Neutrophil (primary cell): ENCODE data around the gene LRFN2.

Experiments
- H3K27ac ChIP-seq: fragments of 200-600 bp; sonication (generic); 2 replicates; pipeline ENCODE4 v1.5.1; 2016; ENCODE audit warnings: mild to moderate bottlenecking, moderate library complexity
- H3K27me3 ChIP-seq: fragments of 200-600 bp; sonication (generic); 2 replicates; pipeline ENCODE4 v1.6.0; 2016; ENCODE audit warnings: mild to moderate bottlenecking
- H3K36me3 ChIP-seq: fragments of 200-600 bp; sonication (generic); 2 replicates; pipeline ENCODE4 v1.5.1; 2017
- H3K4me1 ChIP-seq, 2 experiments: fragments of 200-600 bp in 1 of 2; sonication (generic) in 1 of 2; 1 replicate in 1 of 2; 2 replicates in 1 of 2; pipeline versions ENCODE4 v1.5.1 to v1.6.1; 2013 to 2016; ENCODE audit warnings: low read depth in 1 of 2, low read length in 1 of 2, mild to moderate bottlenecking in 1 of 2, moderate library complexity in 1 of 2; ENCODE audit not compliant: control insufficient read depth in 1 of 2, insufficient read depth in 1 of 2
- H3K4me3 ChIP-seq, 2 experiments: fragments of 200-600 bp in 1 of 2; sonication (generic) in 1 of 2; 1 replicate in 1 of 2; 2 replicates in 1 of 2; pipeline ENCODE4 v1.5.1; 2013 to 2016; ENCODE audit warnings: low read depth in 1 of 2, low read length in 1 of 2, mild to moderate bottlenecking in 1 of 2, moderate library complexity in 1 of 2
- H3K9me3 ChIP-seq: fragments of 200-600 bp; sonication (generic); 2 replicates; pipeline ENCODE4 v1.5.1; 2016
- TF ChIP-seq, protein P1 (sequence below): fragments of 200-600 bp; sonication (generic); IDR thresholded peaks from 2 replicates; pipeline ENCODE4 v1.5.1; 2016; ENCODE audit warnings: antibody characterized with exemption

The LRFN2 gene

GRCh38 chr6:40569162-40569910, 17.8 kb downstream of the LRFN2 start:
- Histone ChIP-seq H3K27me3 (no peaks in the 10 kb centered on the region), H3K27ac (no peak overlapping the region), H3K4me3 (no peak overlapping the region), H3K36me3 (no peaks in the 10 kb centered on the region), H3K9me3 (no peaks in the 10 kb centered on the region), H3K4me1 (no peaks in the 10 kb centered on the region)
- TF ChIP-seq, protein P1, sequence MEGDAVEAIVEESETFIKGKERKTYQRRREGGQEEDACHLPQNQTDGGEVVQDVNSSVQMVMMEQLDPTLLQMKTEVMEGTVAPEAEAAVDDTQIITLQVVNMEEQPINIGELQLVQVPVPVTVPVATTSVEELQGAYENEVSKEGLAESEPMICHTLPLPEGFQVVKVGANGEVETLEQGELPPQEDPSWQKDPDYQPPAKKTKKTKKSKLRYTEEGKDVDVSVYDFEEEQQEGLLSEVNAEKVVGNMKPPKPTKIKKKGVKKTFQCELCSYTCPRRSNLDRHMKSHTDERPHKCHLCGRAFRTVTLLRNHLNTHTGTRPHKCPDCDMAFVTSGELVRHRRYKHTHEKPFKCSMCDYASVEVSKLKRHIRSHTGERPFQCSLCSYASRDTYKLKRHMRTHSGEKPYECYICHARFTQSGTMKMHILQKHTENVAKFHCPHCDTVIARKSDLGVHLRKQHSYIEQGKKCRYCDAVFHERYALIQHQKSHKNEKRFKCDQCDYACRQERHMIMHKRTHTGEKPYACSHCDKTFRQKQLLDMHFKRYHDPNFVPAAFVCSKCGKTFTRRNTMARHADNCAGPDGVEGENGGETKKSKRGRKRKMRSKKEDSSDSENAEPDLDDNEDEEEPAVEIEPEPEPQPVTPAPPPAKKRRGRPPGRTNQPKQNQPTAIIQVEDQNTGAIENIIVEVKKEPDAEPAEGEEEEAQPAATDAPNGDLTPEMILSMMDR, result no peak

GRCh38 chr6:40568062-40568708, 19.0 kb downstream of the LRFN2 start:
- H3K27ac ChIP-seq, result no peak overlapping the region
- no peaks in the 10 kb centered on the region for H3K9me3 ChIP-seq
- no peak overlapping the region for H3K4me3 ChIP-seq
- TF ChIP-seq, protein P1, result no peak
- H3K36me3 ChIP-seq, result no peaks in the 10 kb centered on the region
- H3K4me1 ChIP-seq, result no peaks in the 10 kb centered on the region
- H3K27me3 ChIP-seq, result no peaks in the 10 kb centered on the region

DNA sequence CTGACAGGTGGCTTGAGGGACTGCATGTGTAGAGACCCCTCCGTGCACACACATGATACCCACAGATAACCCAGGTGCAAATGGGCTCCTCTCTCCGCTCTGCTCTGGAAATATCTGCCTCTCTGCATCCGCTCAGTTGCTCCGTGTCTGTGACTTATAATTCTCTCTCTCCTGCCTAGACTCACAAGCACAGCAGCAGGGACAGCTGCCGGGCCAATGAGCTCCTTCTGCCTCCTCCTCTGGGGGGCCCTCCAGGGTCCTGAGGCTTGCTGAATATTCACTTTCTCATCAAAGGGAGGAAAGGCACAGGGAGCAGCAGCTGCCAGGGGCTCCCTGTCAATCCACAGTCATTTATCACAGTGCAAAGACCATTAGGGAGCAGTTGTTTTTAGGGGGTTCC, 24.1 kb downstream of the LRFN2 start:
- H3K4me3 ChIP-seq, result no peak overlapping the region
- H3K27ac ChIP-seq, result no peak overlapping the region
- H3K27me3 ChIP-seq, result no peaks in the 10 kb centered on the region
- H3K9me3 ChIP-seq, result no peaks in the 10 kb centered on the region
- H3K36me3 ChIP-seq, result no peaks in the 10 kb centered on the region
- TF ChIP-seq, protein P1, result no peak
- no peaks in the 10 kb centered on the region for H3K4me1 ChIP-seq

DNA sequence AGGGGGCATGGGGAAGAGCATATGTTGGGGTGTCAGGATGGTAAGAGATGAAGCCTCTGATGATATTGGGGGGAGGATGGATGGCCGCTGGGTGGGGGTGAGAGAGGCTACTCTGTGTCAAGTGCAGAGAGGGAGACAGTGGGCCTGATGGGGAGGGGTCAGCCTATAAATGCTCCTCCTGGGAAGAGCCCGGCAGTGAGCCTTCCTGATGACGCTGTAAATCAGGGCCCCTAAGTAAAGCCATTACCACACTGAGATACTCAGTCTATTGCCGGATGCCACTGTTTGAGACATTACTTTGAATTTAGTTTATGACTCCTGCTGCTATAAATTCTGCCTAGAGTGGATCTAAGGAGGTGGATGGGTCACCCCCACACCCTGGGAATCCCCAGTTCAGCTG, 28.1 kb downstream of the LRFN2 start:
- Histone ChIP-seq H3K4me3 (no peak overlapping the region), H3K36me3 (no peaks in the 10 kb centered on the region), H3K9me3 (no peaks in the 10 kb centered on the region), H3K4me1 (no peaks in the 10 kb centered on the region), H3K27me3 (no peaks in the 10 kb centered on the region), H3K27ac (no peak overlapping the region)
- TF ChIP-seq, protein P1, result no peak

DNA sequence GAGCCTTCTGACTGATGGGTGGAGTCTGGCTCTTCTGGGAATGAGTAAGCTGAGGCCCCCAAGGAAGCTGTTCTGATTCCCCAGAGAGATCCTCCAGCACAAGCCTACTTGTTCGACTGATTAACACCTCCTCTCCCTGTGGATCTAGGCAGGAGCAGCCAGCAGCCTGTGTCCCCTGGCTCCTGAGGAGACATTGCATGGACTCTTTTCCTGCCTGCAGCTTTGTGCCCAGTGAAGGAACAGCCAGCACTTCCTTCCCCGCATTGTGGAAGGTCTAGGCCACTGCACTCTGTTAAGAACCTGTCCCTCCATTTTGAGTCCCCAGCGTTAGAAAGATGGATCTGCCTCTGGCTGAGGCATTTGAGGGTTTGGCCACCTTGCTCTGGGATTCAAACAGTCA, 29.1 kb downstream of the LRFN2 start:
- no peaks in the 10 kb centered on the region for H3K36me3 ChIP-seq
- H3K27ac ChIP-seq, result no peak overlapping the region
- no peaks in the 10 kb centered on the region for H3K4me1 ChIP-seq
- no peaks in the 10 kb centered on the region for H3K9me3 ChIP-seq
- H3K4me3 ChIP-seq, result no peak overlapping the region
- no peaks in the 10 kb centered on the region for H3K27me3 ChIP-seq
- TF ChIP-seq, protein P1, result no peak
